Astrocyte (in vitro differentiated cells and primary cell): ENCODE data around the gene CYBC1. TPM values are rescaled to one million over a fixed set of nuclear protein-coding genes. Genes with fewer than 3 reads are reported as not detected.

Experiments
- DNase-seq: peaks from one replicate; pipeline ENCODE4 v3.0.0-alpha.2; 2010; ENCODE audit warnings: low read depth
- FAIRE-seq: peaks from 2 replicates; lab custom pipeline; 2011; peaks lifted over from hg19 to GRCh38; lab: Jason Lieb, UNC
- H2AFZ ChIP-seq: 2 replicates; pipeline ENCODE4 v1.6.0; 2012; ENCODE audit warnings: low read depth, low read length, inconsistent platforms
- H3K27ac ChIP-seq: 2 replicates; pipeline ENCODE4 v1.5.1; 2011; ENCODE audit warnings: low read depth, low read length, inconsistent platforms
- H3K27me3 ChIP-seq: 2 replicates; pipeline ENCODE4 v1.6.0; 2011; ENCODE audit warnings: low read length, inconsistent platforms; ENCODE audit not compliant: insufficient read depth
- H3K36me3 ChIP-seq: 2 replicates; pipeline ENCODE4 v1.5.1; 2011; ENCODE audit warnings: low read length, inconsistent platforms; ENCODE audit not compliant: insufficient read depth
- H3K4me1 ChIP-seq: 2 replicates; pipeline ENCODE4 v1.5.1; 2011; ENCODE audit warnings: low read length, inconsistent platforms; ENCODE audit not compliant: insufficient read depth
- H3K4me2 ChIP-seq: 2 replicates; pipeline ENCODE4 v1.6.0; 2012; ENCODE audit warnings: low read length, inconsistent platforms
- H3K4me3 ChIP-seq: 2 replicates; pipeline ENCODE4 v1.5.1; 2011; ENCODE audit warnings: low read depth, mild to moderate bottlenecking, low read length, inconsistent platforms; ENCODE audit not compliant: insufficient read depth
- H3K79me2 ChIP-seq: 2 replicates; pipeline ENCODE4 v1.6.0; 2012; ENCODE audit warnings: mild to moderate bottlenecking, low read length, inconsistent platforms; ENCODE audit not compliant: insufficient read depth
- H3K9ac ChIP-seq: 2 replicates; pipeline ENCODE4 v1.6.0; 2012; ENCODE audit warnings: mild to moderate bottlenecking, low read length, inconsistent platforms
- H3K9me3 ChIP-seq: 2 replicates; pipeline ENCODE4 v1.5.1; 2012; ENCODE audit warnings: low read depth, mild to moderate bottlenecking, low read length, inconsistent platforms; ENCODE audit not compliant: insufficient read depth
- H4K20me1 ChIP-seq: 2 replicates; pipeline ENCODE4 v1.6.0; 2012; ENCODE audit warnings: low read length, inconsistent platforms; ENCODE audit not compliant: insufficient read depth
- H3K27ac Mint-ChIP-seq: one replicate; pipeline ENCODE4 v1.8.0; 2021; ENCODE audit warnings: mild to moderate bottlenecking, mixed read lengths; ENCODE audit not compliant: unreplicated experiment
- H3K27me3 Mint-ChIP-seq: one replicate; pipeline ENCODE4 v1.8.0; 2021; ENCODE audit warnings: low read depth, mixed read lengths; ENCODE audit not compliant: unreplicated experiment
- H3K36me3 Mint-ChIP-seq: one replicate; pipeline ENCODE4 v1.8.0; 2021; ENCODE audit warnings: low read depth, mixed read lengths; ENCODE audit not compliant: unreplicated experiment
- H3K4me1 Mint-ChIP-seq: one replicate; pipeline ENCODE4 v1.8.0; 2021; ENCODE audit warnings: low read depth, mixed read lengths; ENCODE audit not compliant: unreplicated experiment
- H3K4me3 Mint-ChIP-seq: one replicate; pipeline ENCODE4 v1.8.0; 2021; ENCODE audit warnings: mild to moderate bottlenecking, moderate library complexity, mixed read lengths; ENCODE audit not compliant: unreplicated experiment
- H3K9me3 Mint-ChIP-seq: one replicate; pipeline ENCODE4 v1.8.0; 2021; ENCODE audit warnings: mild to moderate bottlenecking, mixed read lengths; ENCODE audit not compliant: unreplicated experiment
- CTCF ChIP-seq: IDR thresholded peaks from 2 replicates; pipeline ENCODE4 v1.5.1; 2011; ENCODE audit warnings: low read depth, mild to moderate bottlenecking, inconsistent platforms, low read length, moderate library complexity; ENCODE audit not compliant: insufficient read depth
- EZH2 ChIP-seq: IDR thresholded peaks from 2 replicates; pipeline ENCODE4 v1.6.1; 2012; ENCODE audit warnings: mild to moderate bottlenecking, low read length, inconsistent platforms; ENCODE audit not compliant: insufficient read depth
- total RNA-seq: library from RNA; stranded (reverse); gene quantifications from 2 replicates; pipeline ENCODE4 v1.2.1, GENCODE V29; 2021

The CYBC1 gene
- total RNA-seq, 1 donor from 2014 or later, result 67.3 TPM

- DNase-seq, result peak; percentile 96
- no peak overlapping the region for H3K4me2 ChIP-seq
Observed at GRCh38 chr17:82494236-82495055, 43.9 kb upstream of the CYBC1 start.

GRCh38 chr17:82493226-82493781, 42.8 kb upstream of the CYBC1 start:
- Histone ChIP-seq H3K36me3 (no peaks in the 10 kb centered on the region), H3K4me1 (peaks cover 16% of the 10 kb centered on the region), H3K4me3 (no peak overlapping the region), H3K27me3 (no peaks in the 10 kb centered on the region), H2AFZ (no peak overlapping the region), H3K9ac (peak overlapping the region; percentile 43), H3K79me2 (no peaks in the 10 kb centered on the region), H3K27ac (peak overlapping the region; percentile 41), H3K4me2 (peak overlapping the region; percentile 69), H4K20me1 (peaks cover 3% of the 10 kb centered on the region), H3K9me3 (no peaks in the 10 kb centered on the region)
- H3K36me3 Mint-ChIP-seq, result peaks cover 8% of the 10 kb centered on the region
- peak overlapping the region; percentile 62 for H3K27ac Mint-ChIP-seq
- peaks cover 3% of the 10 kb centered on the region for H3K4me1 Mint-ChIP-seq
- DNase-seq (peak; percentile 12), FAIRE-seq (no peak)
- peaks cover 3% of the 10 kb centered on the region for H3K27me3 Mint-ChIP-seq
- no peak overlapping the region for H3K4me3 Mint-ChIP-seq
- H3K9me3 Mint-ChIP-seq, result no peaks in the 10 kb centered on the region
- TF ChIP-seq EZH2, result no peak
- no peak for TF ChIP-seq CTCF

More at GRCh38 chr17:82494236-82495055, 43.9 kb upstream of the CYBC1 start:
- Histone ChIP-seq H3K9me3 (no peaks in the 10 kb centered on the region), H3K27me3 (no peaks in the 10 kb centered on the region), H3K4me1 (peaks cover 16% of the 10 kb centered on the region), H3K9ac (no peak overlapping the region), H3K36me3 (no peaks in the 10 kb centered on the region), H3K79me2 (no peaks in the 10 kb centered on the region), H2AFZ (no peak overlapping the region), H4K20me1 (peaks cover 3% of the 10 kb centered on the region), H3K27ac (no peak overlapping the region), H3K4me3 (no peak overlapping the region)
- H3K36me3 Mint-ChIP-seq, result peaks cover 2% of the 10 kb centered on the region
- H3K9me3 Mint-ChIP-seq, result no peaks in the 10 kb centered on the region
- FAIRE-seq, result peak; percentile 76
- peak overlapping the region; percentile 77 for H3K4me3 Mint-ChIP-seq
- peaks cover 3% of the 10 kb centered on the region for H3K27me3 Mint-ChIP-seq
- peaks cover 3% of the 10 kb centered on the region for H3K4me1 Mint-ChIP-seq
- TF ChIP-seq CTCF (peak; percentile 98), EZH2 (no peak)
- peak overlapping the region; percentile 58 for H3K27ac Mint-ChIP-seq
